Activated naive CD4-positive, alpha-beta T cell treated with anti-CD3 and anti-CD28 coated beads for 36 hours (primary cell): ENCODE results near the gene OR51A2. TPM values are rescaled to one million over a fixed set of nuclear protein-coding genes. Genes with fewer than 3 reads are reported as not detected.
A peak's percentile ranks its signal among the peaks of the same experiment; 100 is the strongest.
"Not testable (repeated sequence)": the region's sequence is repeated elsewhere in the genome, so short reads cannot be mapped to it uniquely, and the experiment has no call there.

Source experiments
- CTCF ChIA-PET: fragments of 350-600 bp; sonication (Branson Sonifier 250); formaldehyde crosslinking; loops from one replicate; lab custom pipeline; 2021; ENCODE audit warnings: antibody characterized with exemption; lab: Charles Lee
- DNase-seq: peaks from one replicate; pipeline ENCODE4 v3.0.0-alpha.2; 2020
- H3K27ac Mint-ChIP-seq: one replicate; pipeline ENCODE4 v1.8.0; 2021; ENCODE audit warnings: mild to moderate bottlenecking, mixed read lengths
- H3K27me3 Mint-ChIP-seq: one replicate; pipeline ENCODE4 v1.8.0; 2021; ENCODE audit warnings: low read depth, mixed read lengths
- H3K36me3 Mint-ChIP-seq: one replicate; pipeline ENCODE4 v1.8.0; 2021; ENCODE audit warnings: low read depth, mixed read lengths
- H3K4me1 Mint-ChIP-seq: one replicate; pipeline ENCODE4 v1.8.0; 2021; ENCODE audit warnings: low read depth, mixed read lengths
- H3K4me3 Mint-ChIP-seq: one replicate; pipeline ENCODE4 v1.8.0; 2021; ENCODE audit warnings: mild to moderate bottlenecking, moderate library complexity, mixed read lengths
- H3K9me3 Mint-ChIP-seq: one replicate; pipeline ENCODE4 v1.8.0; 2021; ENCODE audit warnings: mixed read lengths
- intact Hi-C: fragments of 100-400 bp; cut with micrococcal nuclease; formaldehyde crosslinking; loops from one replicate; pipeline ENCODE4 v1.15.1; 2023
- total RNA-seq, 2 experiments: library from RNA; stranded (reverse); gene quantifications; one replicate each; pipeline ENCODE4 v1.2.3, GENCODE V29; 2021

The OR51A2 gene, protein sequence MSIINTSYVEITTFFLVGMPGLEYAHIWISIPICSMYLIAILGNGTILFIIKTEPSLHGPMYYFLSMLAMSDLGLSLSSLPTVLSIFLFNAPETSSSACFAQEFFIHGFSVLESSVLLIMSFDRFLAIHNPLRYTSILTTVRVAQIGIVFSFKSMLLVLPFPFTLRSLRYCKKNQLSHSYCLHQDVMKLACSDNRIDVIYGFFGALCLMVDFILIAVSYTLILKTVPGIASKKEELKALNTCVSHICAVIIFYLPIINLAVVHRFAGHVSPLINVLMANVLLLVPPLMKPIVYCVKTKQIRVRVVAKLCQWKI
- total RNA-seq, result not detected

DNA sequence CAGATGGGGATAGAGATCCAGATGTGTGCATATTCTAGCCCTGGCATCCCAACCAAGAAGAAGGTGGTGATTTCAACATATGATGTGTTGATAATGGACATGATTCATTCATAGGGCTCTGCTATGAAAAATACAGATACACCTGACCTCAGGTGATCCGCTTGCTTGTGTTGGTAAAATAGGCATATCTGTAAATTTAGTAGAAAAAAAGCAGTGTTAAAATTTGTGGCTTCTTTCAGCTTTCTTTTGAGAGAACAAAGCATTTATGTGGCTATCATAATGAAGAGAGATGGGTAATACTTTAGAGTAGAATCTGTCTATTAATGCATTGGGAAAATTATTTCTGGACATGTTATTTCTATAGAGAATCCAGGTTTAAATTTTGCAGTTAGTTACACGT is at the start of gene OR51A2:
Gene OR51A2 (minus strand): TSS at position 101 of the 400 bp plus-strand sequence. CDS start 0 bp downstream, at position 101.
- DNase-seq, H3K27me3 Mint-ChIP-seq, intact Hi-C loops, H3K4me3 Mint-ChIP-seq, H3K36me3 Mint-ChIP-seq, H3K27ac Mint-ChIP-seq, H3K9me3 Mint-ChIP-seq, H3K4me1 Mint-ChIP-seq, CTCF ChIA-PET: not testable (repeated sequence)

DNA sequence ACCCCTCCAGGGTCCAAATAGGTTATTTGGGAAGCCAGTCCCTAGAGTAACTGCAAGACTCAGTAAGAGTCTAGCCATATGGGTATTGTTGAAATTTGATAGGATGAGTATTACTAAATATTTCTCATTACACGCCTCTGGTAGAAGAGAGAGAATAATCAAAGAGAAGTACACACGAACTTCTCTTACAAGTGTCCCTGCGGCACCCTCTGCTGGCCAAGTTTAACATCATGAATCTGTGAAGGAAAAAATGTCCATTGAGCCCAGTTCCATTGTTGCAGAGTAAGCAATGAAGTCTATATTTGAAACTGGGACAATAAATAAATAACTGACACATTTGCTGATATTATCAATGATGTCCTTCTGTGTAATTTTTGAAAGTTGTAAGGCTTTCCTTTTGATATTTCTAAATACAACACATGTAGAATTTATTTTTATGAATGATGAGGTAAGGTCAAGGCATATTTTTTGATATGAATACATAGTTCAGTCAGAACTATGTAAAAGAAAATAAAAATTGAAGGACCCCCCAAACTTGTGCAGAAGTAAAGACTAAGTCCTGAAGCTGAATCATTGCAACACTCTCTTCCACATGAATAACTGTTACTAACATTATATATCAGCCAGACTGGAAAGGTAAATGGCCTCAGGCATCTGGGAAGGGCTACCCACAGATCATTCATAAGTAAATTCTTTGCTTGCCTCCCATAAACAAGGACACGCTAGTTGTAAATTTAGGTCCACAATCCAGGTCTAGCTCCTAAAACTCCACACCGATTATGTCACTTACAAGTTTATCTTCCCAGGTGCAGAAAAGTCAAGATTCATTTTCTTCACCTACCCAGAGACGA is 49.1 kb upstream of the OR51A2 start:
- CTCF ChIA-PET, result interaction anchor here (0.5 to 1.2 kb wide), 3 partner anchors 9 to 368 kb away, joined by 3 to 5 read pairs (median 3); partner anchors contain the start of gene OR51D1
- H3K9me3 Mint-ChIP-seq, result no peaks in the 10 kb centered on the region
- peaks cover 13% of the 10 kb centered on the region for H3K27me3 Mint-ChIP-seq
- H3K4me1 Mint-ChIP-seq, result no peaks in the 10 kb centered on the region
- DNase-seq, result peak; percentile 62
- intact Hi-C loops, result loop anchor here (1.0 to 2.0 kb wide), 3 partner anchors 367 to 817 kb away; partner anchors contain the start of gene OR51D1
- H3K27ac Mint-ChIP-seq, result no peak overlapping the region
- H3K36me3 Mint-ChIP-seq, result no peaks in the 10 kb centered on the region
- no peak overlapping the region for H3K4me3 Mint-ChIP-seq

DNA sequence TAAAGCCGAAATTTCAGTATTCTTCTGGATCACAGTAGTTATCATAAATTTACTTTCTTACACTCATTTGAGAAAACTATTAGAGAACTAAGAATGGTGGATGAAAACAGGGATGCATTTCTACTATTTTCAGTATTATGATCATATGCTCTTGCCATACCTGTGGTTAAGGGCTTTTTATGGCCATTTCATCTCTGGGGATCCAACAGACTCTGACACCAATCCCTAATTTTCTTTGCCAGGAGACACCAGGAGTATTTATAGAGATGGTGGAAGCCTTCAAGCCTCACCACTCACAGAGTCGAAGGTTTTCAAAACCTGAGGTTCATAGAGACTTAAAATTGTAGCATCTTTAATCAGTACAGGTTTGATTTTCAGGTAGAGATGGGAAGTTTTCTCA is 39.0 kb upstream of the OR51A2 start, which contains the start of gene OR51L1:
Gene OR51L1 (plus strand): TSS at position 301 of the 400 bp plus-strand sequence. CDS start 4,132 bp downstream, outside the sequence.
- H3K27ac Mint-ChIP-seq, result no peak within 1 kb of the TSS
- peaks cover 9% of the 10 kb centered on the region for H3K27me3 Mint-ChIP-seq
- intact Hi-C loops, result no loop called here
- H3K4me3 Mint-ChIP-seq, result no peak within 1 kb of the TSS
- H3K36me3 Mint-ChIP-seq, result no peaks in the 10 kb centered on the region
- CTCF ChIA-PET, result no interaction called here
- no peak for DNase-seq
- H3K9me3 Mint-ChIP-seq, result no peaks in the 10 kb centered on the region
- no peaks in the 10 kb centered on the region for H3K4me1 Mint-ChIP-seq

GRCh38 chr11:4991060-4991459 is 35.5 kb upstream of the OR51A2 start:
- Mint-ChIP-seq H3K9me3 (no peaks in the 10 kb centered on the region), H3K27ac (no peak overlapping the region), H3K4me3 (no peak overlapping the region), H3K36me3 (no peaks in the 10 kb centered on the region), H3K4me1 (no peaks in the 10 kb centered on the region), H3K27me3 (peaks cover 4% of the 10 kb centered on the region)
- no peak for DNase-seq
- intact Hi-C loops, result no loop called here
- CTCF ChIA-PET, result no interaction called here

DNA sequence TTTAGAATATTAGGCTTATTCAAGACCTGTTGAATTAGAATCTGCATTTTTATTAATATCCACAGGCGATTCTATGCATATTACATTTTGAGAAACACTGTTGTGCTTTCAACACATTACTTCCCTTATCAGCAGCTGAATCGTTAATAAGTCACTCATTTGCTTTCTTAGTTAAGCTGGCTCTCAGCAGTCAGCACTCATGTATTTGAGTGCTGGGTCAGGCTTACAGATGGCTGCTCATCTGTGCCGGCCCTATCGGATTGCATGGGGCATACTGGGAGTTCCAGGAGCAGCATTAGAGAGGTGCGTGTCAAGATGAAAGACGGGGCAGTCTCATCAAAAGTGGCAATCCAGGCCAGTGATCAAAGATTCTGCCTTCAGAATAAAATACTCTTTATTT is 28.3 kb upstream of the OR51A2 start:
- intact Hi-C loops, result no loop called here
- H3K36me3 Mint-ChIP-seq, result no peaks in the 10 kb centered on the region
- no peak overlapping the region for H3K27ac Mint-ChIP-seq
- H3K9me3 Mint-ChIP-seq, result no peaks in the 10 kb centered on the region
- DNase-seq, result no peak
- no peak overlapping the region for H3K4me3 Mint-ChIP-seq
- CTCF ChIA-PET, result no interaction called here
- H3K27me3 Mint-ChIP-seq, result no peaks in the 10 kb centered on the region
- H3K4me1 Mint-ChIP-seq, result no peaks in the 10 kb centered on the region

DNA sequence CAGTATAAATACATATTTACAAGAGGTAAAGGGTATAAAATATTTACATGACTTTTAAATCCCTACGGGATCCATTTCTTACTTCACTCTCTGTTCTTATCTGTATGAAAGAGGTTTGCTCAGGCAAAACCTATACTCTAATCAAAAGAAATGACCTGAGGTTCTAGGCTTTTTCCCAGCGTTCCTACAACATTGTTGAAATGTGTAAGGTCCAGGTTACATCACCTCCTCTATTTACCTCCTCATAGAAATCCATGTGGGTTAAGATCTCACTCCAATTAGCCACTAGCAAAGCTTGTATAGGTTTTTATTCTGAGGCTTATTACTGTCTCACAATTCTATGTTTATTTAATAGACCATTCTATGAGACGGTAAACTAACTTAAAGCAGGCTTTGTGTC is 27.2 kb upstream of the OR51A2 start:
- Mint-ChIP-seq H3K4me3 (no peak overlapping the region), H3K9me3 (peaks cover 4% of the 10 kb centered on the region), H3K27me3 (no peaks in the 10 kb centered on the region), H3K4me1 (no peaks in the 10 kb centered on the region), H3K36me3 (no peaks in the 10 kb centered on the region), H3K27ac (no peak overlapping the region)
- no peak for DNase-seq
- intact Hi-C loops, result no loop called here
- CTCF ChIA-PET, result no interaction called here

DNA sequence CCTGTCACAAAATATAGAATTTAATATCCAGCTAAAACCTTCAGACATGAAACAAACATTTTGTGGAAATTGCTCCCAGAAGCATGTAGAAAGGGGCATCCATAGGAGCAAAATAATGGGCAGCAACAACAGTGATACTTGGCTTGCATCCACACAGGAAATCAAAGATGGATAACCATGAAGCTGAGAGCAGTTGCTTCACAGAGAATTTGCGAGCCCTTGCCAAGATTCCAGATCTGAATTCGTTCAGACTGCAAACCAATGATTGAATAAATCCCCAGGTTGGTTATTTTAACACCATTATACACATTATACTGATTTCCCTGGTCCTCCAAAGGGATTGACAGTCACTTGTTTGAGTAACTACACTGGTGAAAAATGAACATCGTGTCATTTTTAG is 23.5 kb upstream of the OR51A2 start:
- Mint-ChIP-seq H3K36me3 (no peaks in the 10 kb centered on the region), H3K27me3 (no peaks in the 10 kb centered on the region), H3K4me1 (no peaks in the 10 kb centered on the region), H3K9me3 (peaks cover 5% of the 10 kb centered on the region), H3K4me3 (no peak overlapping the region), H3K27ac (no peak overlapping the region)
- no peak for DNase-seq
- intact Hi-C loops, result no loop called here
- CTCF ChIA-PET, result no interaction called here

DNA sequence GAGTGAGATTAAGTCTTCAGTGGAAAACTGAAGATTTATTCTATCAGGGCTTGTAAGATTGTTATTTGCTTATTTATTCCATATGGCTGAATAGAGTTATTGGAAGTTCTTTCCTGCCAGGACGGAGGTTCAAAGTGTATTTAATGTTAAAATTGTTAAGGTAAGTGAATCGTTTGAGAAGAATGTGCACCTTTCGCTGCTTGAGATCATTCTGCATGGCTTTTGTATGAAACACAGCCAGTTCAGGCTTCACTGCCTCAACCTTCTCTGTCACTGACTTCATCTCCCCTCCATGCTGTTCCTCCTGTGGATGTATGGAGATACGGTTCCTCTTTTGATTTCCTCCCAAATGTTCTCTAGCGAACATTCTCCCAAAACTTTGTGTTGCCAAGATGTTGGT is 19.9 kb upstream of the OR51A2 start:
- no peak overlapping the region for H3K27ac Mint-ChIP-seq
- H3K27me3 Mint-ChIP-seq, result no peaks in the 10 kb centered on the region
- DNase-seq, result no peak
- intact Hi-C loops, result no loop called here
- H3K4me1 Mint-ChIP-seq, result no peaks in the 10 kb centered on the region
- H3K9me3 Mint-ChIP-seq, result peaks cover 5% of the 10 kb centered on the region
- no peak overlapping the region for H3K4me3 Mint-ChIP-seq
- no peaks in the 10 kb centered on the region for H3K36me3 Mint-ChIP-seq
- CTCF ChIA-PET, result no interaction called here

DNA sequence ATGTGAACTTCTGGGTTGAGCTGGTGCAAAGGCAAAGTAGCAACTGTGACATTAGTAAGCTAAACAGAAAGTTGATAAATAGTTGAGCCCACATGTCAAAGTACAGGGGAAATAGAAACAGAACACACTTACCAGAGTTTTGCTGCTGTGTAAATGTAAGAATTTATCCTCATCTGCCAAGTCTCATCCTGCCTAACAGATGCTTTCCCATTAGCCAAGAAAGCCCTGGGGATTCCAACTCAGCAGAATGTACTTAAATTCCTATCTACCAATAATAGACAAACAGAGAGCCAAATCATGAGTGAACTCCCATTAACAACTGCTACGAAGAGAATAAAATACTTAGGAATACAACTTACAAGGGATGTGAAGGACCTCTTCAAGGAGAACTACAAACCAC is 7.3 kb upstream of the OR51A2 start:
- Mint-ChIP-seq H3K4me1 (no peaks in the 10 kb centered on the region), H3K27ac (no peak overlapping the region), H3K27me3 (peaks cover 6% of the 10 kb centered on the region), H3K36me3 (no peaks in the 10 kb centered on the region), H3K9me3 (no peaks in the 10 kb centered on the region), H3K4me3 (no peak overlapping the region)
- CTCF ChIA-PET, result no interaction called here
- intact Hi-C loops, result no loop called here
- DNase-seq, result no peak

GRCh38 chr11:4960877-4961276 is 5.4 kb upstream of the OR51A2 start:
- H3K27ac Mint-ChIP-seq, result no peak overlapping the region
- CTCF ChIA-PET, result no interaction called here
- H3K4me3 Mint-ChIP-seq, result no peak overlapping the region
- H3K36me3 Mint-ChIP-seq, result no peaks in the 10 kb centered on the region
- peaks cover 3% of the 10 kb centered on the region for H3K27me3 Mint-ChIP-seq
- intact Hi-C loops, result no loop called here
- no peaks in the 10 kb centered on the region for H3K9me3 Mint-ChIP-seq
- H3K4me1 Mint-ChIP-seq, result no peaks in the 10 kb centered on the region
- no peak for DNase-seq

DNA sequence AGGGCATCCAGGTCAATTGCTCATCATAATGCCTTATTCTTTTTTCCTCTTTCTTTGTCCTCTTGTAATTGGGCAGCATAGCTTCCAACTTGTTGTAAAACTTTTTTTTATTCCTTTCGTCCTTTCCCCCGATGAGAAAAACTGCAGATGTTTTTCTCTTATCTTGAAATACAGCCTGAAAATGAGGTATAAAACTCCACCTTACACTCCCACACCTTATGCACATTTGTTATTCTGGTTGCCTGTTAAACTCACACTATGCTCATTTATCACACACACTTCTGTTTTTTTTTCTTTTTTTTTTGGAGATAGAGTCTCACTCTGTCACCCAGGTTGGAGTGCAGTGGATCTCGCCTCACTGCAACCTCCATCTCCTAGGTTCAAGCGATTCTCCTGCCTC is 1.9 kb upstream of the OR51A2 start:
- H3K9me3 Mint-ChIP-seq, result peaks cover 1% of the 10 kb centered on the region
- H3K4me3 Mint-ChIP-seq, result no peak overlapping the region
- H3K27ac Mint-ChIP-seq, result no peak overlapping the region
- CTCF ChIA-PET, result interaction anchor here (0.7 kb wide), 1 partner anchor 37 kb away, joined by 3 read pairs; no protein-coding TSS in a partner anchor
- no peak for DNase-seq
- no peaks in the 10 kb centered on the region for H3K4me1 Mint-ChIP-seq
- peaks cover 2% of the 10 kb centered on the region for H3K27me3 Mint-ChIP-seq
- intact Hi-C loops, result no loop called here
- H3K36me3 Mint-ChIP-seq, result no peaks in the 10 kb centered on the region

- Mint-ChIP-seq H3K4me3 (no peak within 1 kb of the TSS), H3K36me3 (no peaks in the 10 kb centered on the region), H3K9me3 (no peaks in the 10 kb centered on the region), H3K4me1 (no peaks in the 10 kb centered on the region), H3K27ac (no peak within 1 kb of the TSS), H3K27me3 (peaks cover 2% of the 10 kb centered on the region)
- CTCF ChIA-PET, result no interaction called here
- DNase-seq, result no peak
- intact Hi-C loops, result no loop called here
Observed at GRCh38 chr11:4947505-4947904, 8.0 kb downstream of the OR51A2 start, which contains the start of gene OR51A4. OR51A4 (minus strand) TSS chr11:4947605; CDS start chr11:4947100, 505 bp downstream.
